SK-N-SH (cell line): ENCODE results near the gene PPM1A.

Experiments
- EZH2phosphoT487 ChIP-seq: fragments of 200-600 bp; sonication (generic); IDR thresholded peaks from 2 replicates; pipeline ENCODE4 v1.6.1; 2017; ENCODE audit warnings: low read depth, mixed run types, mild to moderate bottlenecking, antibody characterized with exemption, moderate library complexity, borderline replicate concordance
- TAF1 ChIP-seq: IDR thresholded peaks from 2 replicates; pipeline ENCODE4 v1.6.1; 2012; ENCODE audit warnings: low read depth, mild to moderate bottlenecking, low read length, moderate library complexity, borderline replicate concordance
- TF ChIP-seq, protein P1 (sequence below): IDR thresholded peaks from 2 replicates; pipeline ENCODE4 v1.6.1; 2012; ENCODE audit warnings: mild to moderate bottlenecking, low read depth, low read length, moderate library complexity

DNA sequence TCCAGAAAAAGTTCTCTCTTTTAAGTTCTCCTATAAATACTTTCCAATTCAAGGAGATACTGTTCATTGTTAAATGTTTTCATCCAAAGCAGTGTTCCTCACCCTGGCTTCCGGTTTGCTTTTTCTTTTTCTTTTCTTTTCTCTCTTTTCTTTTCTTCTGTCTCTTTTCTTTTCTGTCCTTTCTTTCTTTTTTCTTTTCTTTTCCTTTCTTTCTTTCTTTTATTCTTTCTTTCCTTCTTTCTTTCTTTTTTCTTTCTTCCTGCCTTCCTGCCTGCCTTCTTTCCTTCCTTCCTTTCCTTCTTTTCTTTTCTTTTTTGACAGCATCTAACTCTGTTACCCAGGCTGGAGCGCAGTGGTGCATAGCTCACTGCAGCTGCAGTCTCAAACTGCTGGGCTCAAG is 75.8 kb downstream of the PPM1A start:
- TF ChIP-seq, protein P1, sequence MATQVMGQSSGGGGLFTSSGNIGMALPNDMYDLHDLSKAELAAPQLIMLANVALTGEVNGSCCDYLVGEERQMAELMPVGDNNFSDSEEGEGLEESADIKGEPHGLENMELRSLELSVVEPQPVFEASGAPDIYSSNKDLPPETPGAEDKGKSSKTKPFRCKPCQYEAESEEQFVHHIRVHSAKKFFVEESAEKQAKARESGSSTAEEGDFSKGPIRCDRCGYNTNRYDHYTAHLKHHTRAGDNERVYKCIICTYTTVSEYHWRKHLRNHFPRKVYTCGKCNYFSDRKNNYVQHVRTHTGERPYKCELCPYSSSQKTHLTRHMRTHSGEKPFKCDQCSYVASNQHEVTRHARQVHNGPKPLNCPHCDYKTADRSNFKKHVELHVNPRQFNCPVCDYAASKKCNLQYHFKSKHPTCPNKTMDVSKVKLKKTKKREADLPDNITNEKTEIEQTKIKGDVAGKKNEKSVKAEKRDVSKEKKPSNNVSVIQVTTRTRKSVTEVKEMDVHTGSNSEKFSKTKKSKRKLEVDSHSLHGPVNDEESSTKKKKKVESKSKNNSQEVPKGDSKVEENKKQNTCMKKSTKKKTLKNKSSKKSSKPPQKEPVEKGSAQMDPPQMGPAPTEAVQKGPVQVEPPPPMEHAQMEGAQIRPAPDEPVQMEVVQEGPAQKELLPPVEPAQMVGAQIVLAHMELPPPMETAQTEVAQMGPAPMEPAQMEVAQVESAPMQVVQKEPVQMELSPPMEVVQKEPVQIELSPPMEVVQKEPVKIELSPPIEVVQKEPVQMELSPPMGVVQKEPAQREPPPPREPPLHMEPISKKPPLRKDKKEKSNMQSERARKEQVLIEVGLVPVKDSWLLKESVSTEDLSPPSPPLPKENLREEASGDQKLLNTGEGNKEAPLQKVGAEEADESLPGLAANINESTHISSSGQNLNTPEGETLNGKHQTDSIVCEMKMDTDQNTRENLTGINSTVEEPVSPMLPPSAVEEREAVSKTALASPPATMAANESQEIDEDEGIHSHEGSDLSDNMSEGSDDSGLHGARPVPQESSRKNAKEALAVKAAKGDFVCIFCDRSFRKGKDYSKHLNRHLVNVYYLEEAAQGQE: no peak
- no peak for TF ChIP-seq TAF1
- TF ChIP-seq EZH2phosphoT487: no peak
